K562 (cell line): ENCODE measurements around the gene ZNF829. TPM values are rescaled to one million over a fixed set of nuclear protein-coding genes. Genes with fewer than 3 reads are reported as not detected.

Experiments used
- ATAC-seq: fragments of 200-7000 bp; cut with Tn5 transposase; 3 replicates; pipeline ENCODE4 v1.9.1; 2020; ENCODE audit warnings: moderate library complexity
- BruUV-seq: library from RNA; stranded (reverse); fragments of 400-500 nt; replicated peaks from 2 replicates; lab custom pipeline; 2021; lab: Mats Ljungman, UMichigan
- CTCF ChIA-PET: fragments of 300-600 bp; formaldehyde crosslinking; extraction: SDS; loops from one replicate; lab custom pipeline; 2021; ENCODE audit warnings: low intra/inter-chr PET ratio; lab: Yijun Ruan, JAX
- POLR2A ChIA-PET: fragments of 300-600, 350-650 bp; sonication (Branson Sonifier 250); formaldehyde crosslinking; extraction: SDS; loops from one replicate; lab custom pipeline; 2021; ENCODE audit warnings: antibody characterized with exemption, inconsistent platforms; lab: Yijun Ruan, JAX
- DNase-seq, 4 experiments: peaks; one replicate each; pipeline versions ENCODE4 v3.0.0 to v3.0.0-alpha.2; 2011 to 2018; ENCODE audit warnings: low spot score in 3 of 4, mixed read lengths in 3 of 4; ENCODE audit errors: extremely low read depth in 1 of 4
- FAIRE-seq: peaks from 2 replicates; lab custom pipeline; 2011; peaks lifted over from hg19 to GRCh38; lab: Jason Lieb, UNC
- H2AFZ ChIP-seq: 2 replicates; pipeline ENCODE4 v1.6.0; 2011; ENCODE audit warnings: low read depth, low read length, control low read depth, inconsistent platforms
- H3K27ac ChIP-seq: fragments of 200-600 bp; 3 replicates; pipeline ENCODE4 v1.8.0; 2011; ENCODE audit warnings: low read depth, mild to moderate bottlenecking, control low read depth, inconsistent platforms, low read length, moderate library complexity, mixed read lengths; ENCODE audit errors: extremely low read depth
- H3K27me3 ChIP-seq, 2 experiments: fragments of 300-600 bp in 1 of 2; 2 replicates in 1 of 2; 3 replicates in 1 of 2; pipeline versions ENCODE4 v1.6.0 to v1.8.0; 2011; ENCODE audit warnings: inconsistent platforms in 2 of 2, low read length in 2 of 2, mild to moderate bottlenecking in 1 of 2, mixed read lengths in 1 of 2, moderate library complexity in 1 of 2; ENCODE audit not compliant: control insufficient read depth in 2 of 2, insufficient read depth in 2 of 2
- H3K36me3 ChIP-seq: fragments of 300-600 bp; 3 replicates; pipeline ENCODE4 v1.8.0; 2011; ENCODE audit warnings: mild to moderate bottlenecking, low read length, inconsistent platforms; ENCODE audit not compliant: control insufficient read depth, insufficient read depth
- H3K4me1 ChIP-seq, 2 experiments: fragments of 200-600 bp in 1 of 2; replicated peaks in 1 of 2; 2 replicates in 1 of 2; 3 replicates in 1 of 2; pipeline versions ENCODE4 v1.5.1 to v1.8.0; 2011; ENCODE audit warnings: inconsistent platforms in 2 of 2, low read length in 2 of 2, mild to moderate bottlenecking in 1 of 2, mixed read lengths in 1 of 2, moderate library complexity in 1 of 2; ENCODE audit not compliant: control insufficient read depth in 2 of 2, insufficient read depth in 2 of 2
- H3K4me2 ChIP-seq: 2 replicates; pipeline ENCODE4 v1.6.1; 2011; ENCODE audit warnings: low read length, control low read depth, inconsistent platforms, mixed read lengths; ENCODE audit not compliant: insufficient read depth
- H3K4me3 ChIP-seq: fragments of 200-600 bp; sonication (generic), shearing (Covaris generic); 2 replicates; pipeline ENCODE4 v1.5.1; 2016; ENCODE audit warnings: control low read depth, inconsistent platforms
- H3K79me2 ChIP-seq: fragments of 200-600 bp; 3 replicates; pipeline ENCODE4 v1.8.0; 2011; ENCODE audit warnings: low read length, inconsistent platforms; ENCODE audit not compliant: control insufficient read depth, insufficient read depth
- H3K9ac ChIP-seq, 2 experiments: 2 replicates each; pipeline versions ENCODE4 v1.6.0 to v1.6.1; 2011; ENCODE audit warnings: low read depth in 2 of 2, low read length in 2 of 2, control low read depth in 1 of 2, inconsistent platforms in 1 of 2, mild to moderate bottlenecking in 1 of 2, mixed read lengths in 1 of 2; ENCODE audit not compliant: insufficient read depth in 1 of 2
- H3K9me1 ChIP-seq: one replicate; pipeline ENCODE4 v1.6.0; 2011; ENCODE audit warnings: inconsistent platforms, mild to moderate bottlenecking, low read length, moderate library complexity; ENCODE audit not compliant: control insufficient read depth, insufficient read depth
- H3K9me3 ChIP-seq: replicated peaks from 2 replicates; pipeline ENCODE4 v1.5.1; 2011; ENCODE audit warnings: low read depth, low read length, inconsistent platforms; ENCODE audit not compliant: control insufficient read depth, insufficient read depth
- H4K20me1 ChIP-seq: replicated peaks from 2 replicates; pipeline ENCODE4 v1.6.1; 2011; ENCODE audit warnings: low read length, inconsistent platforms, mixed read lengths; ENCODE audit not compliant: control insufficient read depth, insufficient read depth
- RB1 ChIP-seq: fragments of 450-650 bp; IDR thresholded peaks from 2 replicates; pipeline ENCODE4 v1.6.1; 2017; ENCODE audit warnings: low read depth, mild to moderate bottlenecking
- WGBS: fragments of 100-300 bp; shearing (Covaris generic); methylation state at CpG from one replicate; pipeline ENCODE4 v1.1.6; 2016; ENCODE audit warnings: low coverage, mixed read lengths; ENCODE audit not compliant: insufficient coverage; ENCODE audit errors: missing lambda C conversion rate; 5-methylcytosine and 5-hydroxymethylcytosine counted together
- in situ Hi-C: fragments of 300-500 bp; cut with MboI; formaldehyde crosslinking; loops from 4 replicates; pipeline ENCODE4 v1.15.0; 2018; ENCODE audit warnings: inconsistent platforms, mixed read lengths
- intact Hi-C: fragments of 100-400 bp; cut with micrococcal nuclease; formaldehyde crosslinking; loops from 2 replicates; pipeline ENCODE4 v1.14.2; 2022
- polyA plus RNA-seq, 8 experiments: library from polyadenylated mRNA; depleted of rRNA in 4 of 8; stranded (reverse) in 5 of 8; unstranded in 3 of 8; fragments of >200 nt; fragmentation: Nextera tagmentation in 2 of 8; fragmentation: Illumina TruSeq in 1 of 8; extraction: Ambion mirVana in 2 of 8; extraction: Trizol in 1 of 8; gene quantifications; 2 replicates each; pipeline versions ENCODE4 v1.2.1 to v1.2.3, GENCODE V29; 2011 to 2014; ENCODE audit warnings: inconsistent platforms in 1 of 8, missing spikeins in 1 of 8
- small RNA-seq: library from RNA; depleted of rRNA; stranded (forward); fragments of <200 nt; gene quantifications from one replicate; pipeline ENCODE3, GENCODE V24; 2014
- total RNA-seq, 7 experiments: library from RNA; depleted of rRNA in 6 of 7; stranded (reverse); fragments of >200 nt in 6 of 7; fragmentation: Illumina TruSeq in 2 of 7; extraction: Trizol in 2 of 7; gene quantifications; 2 replicates each; pipeline versions ENCODE4 v1.2.1 to v1.2.3, GENCODE V29; 2011 to 2021; ENCODE audit warnings: low replicate concordance in 1 of 7
- TF ChIP-seq, protein P1 (sequence below), 2 experiments: IDR thresholded peaks; 2 replicates each; pipeline ENCODE4 v1.6.1; 2011; ENCODE audit warnings: borderline replicate concordance in 1 of 2, control low read depth in 1 of 2, low read depth in 1 of 2, low read length in 1 of 2, mild to moderate bottlenecking in 1 of 2, mixed read lengths in 1 of 2, moderate library complexity in 1 of 2; ENCODE audit not compliant: insufficient read depth in 1 of 2, insufficient read length in 1 of 2, poor library complexity in 1 of 2, severe bottlenecking in 1 of 2; ENCODE audit errors: extremely low read depth in 1 of 2

ZNF829 gene
- total and polyA plus RNA-seq, 9 of the 15 experiments (the other 6 are each of a cell fraction or from before 2014, with no cell fraction given): 0.02 to 0.14 (median 0.06) TPM; not detected in 1

DNA sequence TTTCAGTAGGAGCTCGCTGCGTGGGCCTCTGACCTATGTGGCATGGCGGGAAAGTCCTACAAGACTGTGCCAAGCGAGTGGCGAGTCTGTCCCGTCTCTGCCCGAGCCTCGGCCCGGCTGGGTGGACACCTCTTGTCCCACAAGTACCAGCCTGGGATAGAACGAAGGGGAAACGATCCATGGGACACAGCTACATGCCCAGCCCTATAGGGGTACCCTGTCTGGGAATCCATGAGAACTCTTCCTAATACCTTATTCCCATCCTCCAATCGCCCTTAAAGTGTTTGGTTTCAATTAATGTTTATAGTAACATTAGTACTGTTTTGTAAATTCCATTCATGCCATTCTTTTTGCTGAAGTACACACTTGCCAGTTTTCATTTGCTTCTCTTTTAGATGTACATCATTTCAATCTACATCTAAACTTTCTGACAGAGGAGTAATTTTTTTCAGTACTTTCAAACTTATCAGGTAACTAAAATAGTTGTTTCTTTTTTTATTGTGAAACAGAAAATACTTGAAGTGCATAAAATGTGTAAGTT is 77.2 kb downstream of the ZNF829 start:
- ATAC-seq: no peak
- FAIRE-seq: no peak
- Histone ChIP-seq H3K27ac (peak overlapping the region; percentile 73), H3K9me3 (no peaks in the 10 kb centered on the region; the same call in 1 of the 2 replicates), H3K27me3 (no peaks in the 10 kb centered on the region), H3K9me1 (no peaks in the 10 kb centered on the region), H2AFZ (peak overlapping the region; percentile 87), H3K4me1 (no peaks in the 10 kb centered on the region), H3K9ac (peak overlapping the region; percentile 57 to 79), H3K79me2 (no peaks in the 10 kb centered on the region), H4K20me1 (no peaks in the 10 kb centered on the region), H3K4me2 (peak overlapping the region; percentile 67), H3K36me3 (no peaks in the 10 kb centered on the region), H3K4me3 (peak overlapping the region; percentile 48)
- TSS peak; percentile 72 for BruUV-seq
- intact Hi-C loops (no loop called here), in situ Hi-C loops (no loop called here)
- no peak for TF ChIP-seq RB1
- TF ChIP-seq, protein P1, sequence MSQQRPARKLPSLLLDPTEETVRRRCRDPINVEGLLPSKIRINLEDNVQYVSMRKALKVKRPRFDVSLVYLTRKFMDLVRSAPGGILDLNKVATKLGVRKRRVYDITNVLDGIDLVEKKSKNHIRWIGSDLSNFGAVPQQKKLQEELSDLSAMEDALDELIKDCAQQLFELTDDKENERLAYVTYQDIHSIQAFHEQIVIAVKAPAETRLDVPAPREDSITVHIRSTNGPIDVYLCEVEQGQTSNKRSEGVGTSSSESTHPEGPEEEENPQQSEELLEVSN (IDR thresholded peaks at IDR 0.05; ENCODE audit: borderline replicate concordance in 1 of 2, extremely low read depth in 1 of 2, insufficient read depth in 1 of 2, insufficient read length in 1 of 2, low read depth in 1 of 2, low read length in 1 of 2, poor library complexity in 1 of 2, severe bottlenecking in 1 of 2): peak in 1 of 2 experiments; percentile 14
- 4% methylated on average over 12 of the region's 12 CpGs for WGBS
- DNase-seq: no peak
- ChIA-PET POLR2A (interaction anchor here (0.7 kb wide), 1 partner anchor 14 kb away, joined by 3 read pairs; no protein-coding TSS in a partner anchor), CTCF (no interaction called here)

Small RNAs within 50 kb of the gene (small RNA-seq; reads per million reads assigned to genes)
- gene RF00019: not detected

Other genes with a start within 250 kb of the ZNF829 start
- 0.41 and 1.2 TPM in 2 replicates for gene ZNF461, start 249.5 kb downstream of the ZNF829 start, total RNA-seq (2014; rRNA removed)
- gene ZNF461, start 249.5 kb downstream of the ZNF829 start, total RNA-seq (2014; rRNA removed; fragmentation: Illumina TruSeq; extraction: Trizol): 0.45 and 0.91 TPM in 2 replicates
- gene ZNF461, start 249.5 kb downstream of the ZNF829 start, total RNA-seq (2015; rRNA removed; fragmentation: Illumina TruSeq; extraction: Trizol): 0.38 and 0.80 TPM in 2 replicates
- 0.20 and 0.45 TPM in 2 replicates for gene ZNF461, start 249.5 kb downstream of the ZNF829 start, total RNA-seq (2021)
- 0.15 and 0.74 TPM in 2 replicates for gene ZNF461, start 249.5 kb downstream of the ZNF829 start, polyA plus RNA-seq (2011; rRNA removed)
- gene ZNF461, start 249.5 kb downstream of the ZNF829 start, polyA plus RNA-seq (2014; fragmentation: Illumina TruSeq; extraction: Trizol): 0.34 and 0.66 TPM in 2 replicates
- under 1 TPM; 0.29 to 0.48 TPM for gene ZNF461, start 249.5 kb downstream of the ZNF829 start, polyA plus RNA-seq (2014; fragmentation: Nextera tagmentation; extraction: Ambion mirVana)
- 0.32 and 0.65 TPM in 2 replicates for gene ZNF461, start 249.5 kb downstream of the ZNF829 start, polyA plus RNA-seq (2014; rRNA removed)
- gene ZNF567, start 228.7 kb downstream of the ZNF829 start, total RNA-seq (2014; rRNA removed): 3.1 TPM in 2 replicates
- gene ZNF567, start 228.7 kb downstream of the ZNF829 start, total RNA-seq (2014; rRNA removed; fragmentation: Illumina TruSeq; extraction: Trizol): 8.4 and 9.9 TPM in 2 replicates
- 5.8 and 7.2 TPM in 2 replicates for gene ZNF567, start 228.7 kb downstream of the ZNF829 start, total RNA-seq (2015; rRNA removed; fragmentation: Illumina TruSeq; extraction: Trizol)
- 4.7 and 4.9 TPM in 2 replicates for gene ZNF567, start 228.7 kb downstream of the ZNF829 start, total RNA-seq (2021)
- gene ZNF567, start 228.7 kb downstream of the ZNF829 start, polyA plus RNA-seq (2011; rRNA removed): 4.5 and 11.5 TPM in 2 replicates
- 6.2 and 7.4 TPM in 2 replicates for gene ZNF567, start 228.7 kb downstream of the ZNF829 start, polyA plus RNA-seq (2014; fragmentation: Illumina TruSeq; extraction: Trizol)
- 10 to 100 TPM in 1 of 2 experiments, 1 to 10 TPM in 1; 7.6 to 10.5 TPM for gene ZNF567, start 228.7 kb downstream of the ZNF829 start, polyA plus RNA-seq (2014; fragmentation: Nextera tagmentation; extraction: Ambion mirVana)
- gene ZNF567, start 228.7 kb downstream of the ZNF829 start, polyA plus RNA-seq (2014; rRNA removed): 3.6 and 4.1 TPM in 2 replicates
- gene ZNF850, start 143.5 kb downstream of the ZNF829 start, total RNA-seq (2014; rRNA removed): 5.3 and 6.6 TPM in 2 replicates
- 13.0 and 16.2 TPM in 2 replicates for gene ZNF850, start 143.5 kb downstream of the ZNF829 start, total RNA-seq (2014; rRNA removed; fragmentation: Illumina TruSeq; extraction: Trizol)
- 10.1 and 11.2 TPM in 2 replicates for gene ZNF850, start 143.5 kb downstream of the ZNF829 start, total RNA-seq (2015; rRNA removed; fragmentation: Illumina TruSeq; extraction: Trizol)
- 8.6 and 10.4 TPM in 2 replicates for gene ZNF850, start 143.5 kb downstream of the ZNF829 start, total RNA-seq (2021)
- gene ZNF850, start 143.5 kb downstream of the ZNF829 start, polyA plus RNA-seq (2011; rRNA removed): 5.9 and 6.5 TPM in 2 replicates
- gene ZNF850, start 143.5 kb downstream of the ZNF829 start, polyA plus RNA-seq (2014; fragmentation: Illumina TruSeq; extraction: Trizol): 2.5 and 2.9 TPM in 2 replicates
- gene ZNF850, start 143.5 kb downstream of the ZNF829 start, polyA plus RNA-seq (2014; fragmentation: Nextera tagmentation; extraction: Ambion mirVana): 1 to 10 TPM; 1.2 to 1.8 TPM
- gene ZNF850, start 143.5 kb downstream of the ZNF829 start, polyA plus RNA-seq (2014; rRNA removed): 4.8 and 5.3 TPM in 2 replicates
- 0.24 and 1.2 TPM in 2 replicates for gene ZNF790, start 77.9 kb downstream of the ZNF829 start, total RNA-seq (2014; rRNA removed)
- 0.87 and 1.6 TPM in 2 replicates for gene ZNF790, start 77.9 kb downstream of the ZNF829 start, total RNA-seq (2014; rRNA removed; fragmentation: Illumina TruSeq; extraction: Trizol)
- 0.41 and 0.62 TPM in 2 replicates for gene ZNF790, start 77.9 kb downstream of the ZNF829 start, total RNA-seq (2015; rRNA removed; fragmentation: Illumina TruSeq; extraction: Trizol)
- 0.38 and 0.49 TPM in 2 replicates for gene ZNF790, start 77.9 kb downstream of the ZNF829 start, total RNA-seq (2021)
- gene ZNF790, start 77.9 kb downstream of the ZNF829 start, polyA plus RNA-seq (2011; rRNA removed): 0.07 and 0.33 TPM in 2 replicates
- gene ZNF790, start 77.9 kb downstream of the ZNF829 start, polyA plus RNA-seq (2014; fragmentation: Illumina TruSeq; extraction: Trizol): 0.29 and 0.37 TPM in 2 replicates
- gene ZNF790, start 77.9 kb downstream of the ZNF829 start, polyA plus RNA-seq (2014; fragmentation: Nextera tagmentation; extraction: Ambion mirVana): under 1 TPM; 0.46 to 0.53 TPM
- gene ZNF790, start 77.9 kb downstream of the ZNF829 start, polyA plus RNA-seq (2014; rRNA removed): 0.88 and 1.7 TPM in 2 replicates
- 0.64 and 0.65 TPM in 2 replicates for gene ZNF345, start 65.4 kb downstream of the ZNF829 start, total RNA-seq (2014; rRNA removed)
- 0.65 and 1.2 TPM in 2 replicates for gene ZNF345, start 65.4 kb downstream of the ZNF829 start, total RNA-seq (2014; rRNA removed; fragmentation: Illumina TruSeq; extraction: Trizol)
- 0.54 and 0.57 TPM in 2 replicates for gene ZNF345, start 65.4 kb downstream of the ZNF829 start, total RNA-seq (2015; rRNA removed; fragmentation: Illumina TruSeq; extraction: Trizol)
- gene ZNF345, start 65.4 kb downstream of the ZNF829 start, total RNA-seq (2021): 1.4 and 1.6 TPM in 2 replicates
- 0.47 and 1.3 TPM in 2 replicates for gene ZNF345, start 65.4 kb downstream of the ZNF829 start, polyA plus RNA-seq (2011; rRNA removed)
- gene ZNF345, start 65.4 kb downstream of the ZNF829 start, polyA plus RNA-seq (2014; fragmentation: Illumina TruSeq; extraction: Trizol): 0.42 and 0.51 TPM in 2 replicates
- gene ZNF345, start 65.4 kb downstream of the ZNF829 start, polyA plus RNA-seq (2014; fragmentation: Nextera tagmentation; extraction: Ambion mirVana): under 1 TPM; 0.38 to 0.84 TPM
- gene ZNF345, start 65.4 kb downstream of the ZNF829 start, polyA plus RNA-seq (2014; rRNA removed): 0.31 and 1.1 TPM in 2 replicates
- 0.24 and 0.36 TPM in 2 replicates for gene ZNF568, start within 50 bp of the ZNF829 start, total RNA-seq (2014; rRNA removed)
- gene ZNF568, start within 50 bp of the ZNF829 start, total RNA-seq (2014; rRNA removed; fragmentation: Illumina TruSeq; extraction: Trizol): 0.07 and 0.13 TPM in 2 replicates
- 0.08 and 0.25 TPM in 2 replicates for gene ZNF568, start within 50 bp of the ZNF829 start, total RNA-seq (2015; rRNA removed; fragmentation: Illumina TruSeq; extraction: Trizol)
- gene ZNF568, start within 50 bp of the ZNF829 start, total RNA-seq (2021): 0.09 and 0.24 TPM in 2 replicates
- 0.04 TPM in 1 of 2 replicates, not detected in the other for gene ZNF568, start within 50 bp of the ZNF829 start, polyA plus RNA-seq (2011; rRNA removed)
- gene ZNF568, start within 50 bp of the ZNF829 start, polyA plus RNA-seq (2014; fragmentation: Illumina TruSeq; extraction: Trizol): 0.06 and 0.10 TPM in 2 replicates
- under 1 TPM in 1 of 2 experiments, not detected in 1; 0.07 TPM for gene ZNF568, start within 50 bp of the ZNF829 start, polyA plus RNA-seq (2014; fragmentation: Nextera tagmentation; extraction: Ambion mirVana)
- gene ZNF568, start within 50 bp of the ZNF829 start, polyA plus RNA-seq (2014; rRNA removed): 0.05 and 1.1 TPM in 2 replicates
- gene ZNF420, start 162.1 kb upstream of the ZNF829 start, total RNA-seq (2014; rRNA removed): 3.8 and 5.1 TPM in 2 replicates
- gene ZNF420, start 162.1 kb upstream of the ZNF829 start, total RNA-seq (2014; rRNA removed; fragmentation: Illumina TruSeq; extraction: Trizol): 7.2 and 9.0 TPM in 2 replicates
- 4.5 and 4.7 TPM in 2 replicates for gene ZNF420, start 162.1 kb upstream of the ZNF829 start, total RNA-seq (2015; rRNA removed; fragmentation: Illumina TruSeq; extraction: Trizol)
- gene ZNF420, start 162.1 kb upstream of the ZNF829 start, total RNA-seq (2021): 6.7 and 8.5 TPM in 2 replicates
- gene ZNF420, start 162.1 kb upstream of the ZNF829 start, polyA plus RNA-seq (2011; rRNA removed): 2.0 and 4.3 TPM in 2 replicates
- gene ZNF420, start 162.1 kb upstream of the ZNF829 start, polyA plus RNA-seq (2014; fragmentation: Illumina TruSeq; extraction: Trizol): 5.1 and 5.4 TPM in 2 replicates
- gene ZNF420, start 162.1 kb upstream of the ZNF829 start, polyA plus RNA-seq (2014; fragmentation: Nextera tagmentation; extraction: Ambion mirVana): 1 to 10 TPM; 5.8 to 6.0 TPM
- gene ZNF420, start 162.1 kb upstream of the ZNF829 start, polyA plus RNA-seq (2014; rRNA removed): 2.6 and 3.0 TPM in 2 replicates